Smooth muscle cell of trachea (primary cell): ENCODE measurements around the gene KIF26A. TPM values are rescaled to one million over a fixed set of nuclear protein-coding genes. Genes with fewer than 3 reads are reported as not detected.

ENCODE experiments used
- total RNA-seq: library from RNA; depleted of rRNA; stranded (reverse); fragments of >200 nt; gene quantifications from 2 replicates; pipeline ENCODE4 v1.2.1, GENCODE V29; 2014

The KIF26A gene
- total RNA-seq: 0.15 and 0.33 TPM in 2 replicates

DNA sequence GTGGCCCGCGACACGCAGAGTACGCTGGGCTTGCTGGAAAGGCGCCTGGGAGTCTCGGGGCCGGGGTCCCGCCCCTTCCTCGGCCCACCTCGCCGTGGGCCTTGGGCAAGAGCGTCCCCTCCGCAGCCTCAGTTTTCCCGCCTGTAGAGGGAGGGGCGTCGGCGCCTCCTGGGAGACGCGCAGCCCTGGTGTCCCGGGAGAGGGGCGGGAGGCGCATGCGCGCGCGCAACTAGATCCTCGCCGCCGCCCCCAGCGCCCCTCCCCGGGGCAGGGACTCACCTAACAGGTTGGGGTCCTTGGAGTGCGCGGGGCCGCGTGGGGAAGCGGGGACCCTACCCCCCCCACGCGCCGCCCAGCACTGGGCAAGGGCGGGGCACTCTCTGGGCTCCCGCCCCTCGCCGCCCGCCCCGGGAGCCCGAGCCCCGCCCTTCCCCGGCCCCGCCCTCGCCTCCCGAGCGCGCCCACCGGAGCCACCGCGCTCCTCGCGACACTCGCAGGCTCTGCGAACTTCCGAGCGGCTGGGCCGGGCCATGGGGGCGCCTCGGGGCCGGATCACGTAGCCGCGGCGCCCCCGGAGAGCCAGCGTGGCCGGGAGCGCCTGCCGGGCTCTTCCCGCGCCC, at the start of gene KIF26A:
KIF26A (plus strand) TSS at position 490 of the 620 bp plus-strand sequence. CDS start 136 bp downstream, outside the sequence.

Other genes starting within 250 kb of the KIF26A start
- 0.29 and 0.33 TPM in 2 replicates for gene TDRD9, start 210.1 kb upstream of the KIF26A start, total RNA-seq
- not detected in 2 replicates for gene RD3L, start 196.1 kb upstream of the KIF26A start, total RNA-seq
- gene ASPG, start 52.9 kb upstream of the KIF26A start, total RNA-seq: not detected in 2 replicates